ENCODE results near the gene MAML3.

MAML3 gene

DNA sequence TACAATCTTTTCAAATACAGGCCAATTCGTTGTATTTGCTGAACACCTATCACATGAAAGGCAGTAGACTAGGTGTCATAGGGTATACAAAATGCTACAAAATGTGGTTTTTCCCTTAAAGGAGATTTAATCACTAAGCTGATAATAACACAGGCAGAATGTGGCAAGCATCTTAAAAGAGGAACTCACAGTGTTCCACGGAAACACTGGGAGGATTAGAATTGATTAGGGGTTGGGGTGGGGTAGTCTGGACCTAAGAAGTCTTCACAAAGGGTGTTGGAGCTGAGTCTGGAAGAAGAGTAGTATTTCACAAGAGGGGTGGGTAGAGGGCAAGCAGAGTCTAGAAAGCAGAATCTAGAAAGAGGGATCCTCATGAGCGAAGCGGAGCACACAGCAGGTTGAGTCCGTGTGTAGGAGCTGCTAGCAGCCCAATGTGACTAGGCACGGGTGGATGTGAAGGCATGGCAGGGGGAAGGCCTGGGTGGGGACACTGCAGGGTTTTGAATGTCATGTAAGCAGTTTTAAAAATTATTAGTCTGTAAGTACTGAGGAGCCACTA, 364.8 kb downstream of the MAML3 start:
- TF ChIP-seq, protein P1, sequence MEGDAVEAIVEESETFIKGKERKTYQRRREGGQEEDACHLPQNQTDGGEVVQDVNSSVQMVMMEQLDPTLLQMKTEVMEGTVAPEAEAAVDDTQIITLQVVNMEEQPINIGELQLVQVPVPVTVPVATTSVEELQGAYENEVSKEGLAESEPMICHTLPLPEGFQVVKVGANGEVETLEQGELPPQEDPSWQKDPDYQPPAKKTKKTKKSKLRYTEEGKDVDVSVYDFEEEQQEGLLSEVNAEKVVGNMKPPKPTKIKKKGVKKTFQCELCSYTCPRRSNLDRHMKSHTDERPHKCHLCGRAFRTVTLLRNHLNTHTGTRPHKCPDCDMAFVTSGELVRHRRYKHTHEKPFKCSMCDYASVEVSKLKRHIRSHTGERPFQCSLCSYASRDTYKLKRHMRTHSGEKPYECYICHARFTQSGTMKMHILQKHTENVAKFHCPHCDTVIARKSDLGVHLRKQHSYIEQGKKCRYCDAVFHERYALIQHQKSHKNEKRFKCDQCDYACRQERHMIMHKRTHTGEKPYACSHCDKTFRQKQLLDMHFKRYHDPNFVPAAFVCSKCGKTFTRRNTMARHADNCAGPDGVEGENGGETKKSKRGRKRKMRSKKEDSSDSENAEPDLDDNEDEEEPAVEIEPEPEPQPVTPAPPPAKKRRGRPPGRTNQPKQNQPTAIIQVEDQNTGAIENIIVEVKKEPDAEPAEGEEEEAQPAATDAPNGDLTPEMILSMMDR (IDR thresholded peaks at IDR 0.05; ENCODE audit: low read length, missing control alignments) = no peak
- DNase-seq (ENCODE audit: low read depth) = no peak
- H3K4me3 ChIP-seq (replicated peaks; ENCODE audit: low read depth, low read length) = no peak overlapping the region

DNA sequence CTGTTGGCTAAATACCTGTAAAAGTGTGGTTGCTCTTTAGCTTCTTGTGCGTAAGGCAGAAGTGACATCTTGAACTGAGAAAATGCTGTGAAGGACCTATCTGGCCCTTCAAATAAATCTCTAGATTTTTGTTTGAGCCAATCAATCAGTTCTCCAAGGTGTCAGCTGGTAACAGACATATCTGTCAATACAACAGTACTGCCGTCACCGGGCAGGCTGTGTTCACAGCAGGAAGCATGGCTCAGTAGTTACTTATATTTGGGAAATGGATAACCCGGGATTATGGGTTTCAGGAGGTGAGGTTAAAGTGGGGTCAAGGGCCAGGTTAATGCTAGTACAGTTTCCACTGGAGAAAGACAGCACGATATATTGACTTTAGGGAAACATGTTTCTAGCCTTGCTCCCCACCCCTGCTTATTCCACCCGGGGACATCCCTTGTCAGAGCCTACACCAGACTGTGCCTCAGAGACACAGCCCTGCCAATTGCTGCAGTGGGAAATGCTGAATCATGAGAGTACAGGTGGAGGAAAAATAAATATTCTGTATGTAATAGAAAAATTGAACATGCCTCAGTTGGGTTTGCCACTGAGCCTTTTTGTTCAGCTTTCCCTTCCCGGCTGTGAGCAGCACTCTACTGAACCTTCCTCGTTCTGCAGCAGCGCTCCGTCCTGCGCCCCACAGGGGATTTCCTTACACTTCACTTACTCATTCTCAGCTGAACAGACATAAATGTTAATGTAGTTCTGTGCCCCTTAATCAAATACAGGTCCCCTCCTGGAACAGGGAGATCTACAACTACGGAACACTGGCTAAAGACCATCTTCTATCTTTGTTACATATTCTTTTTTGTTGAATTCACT, 367.3 kb downstream of the MAML3 start:
- DNase-seq (ENCODE audit: low read depth) = no peak
- TF ChIP-seq, protein P1 (IDR thresholded peaks at IDR 0.05; ENCODE audit: low read length, missing control alignments) = no peak
- no peak overlapping the region for H3K4me3 ChIP-seq (replicated peaks; ENCODE audit: low read depth, low read length)

DNA sequence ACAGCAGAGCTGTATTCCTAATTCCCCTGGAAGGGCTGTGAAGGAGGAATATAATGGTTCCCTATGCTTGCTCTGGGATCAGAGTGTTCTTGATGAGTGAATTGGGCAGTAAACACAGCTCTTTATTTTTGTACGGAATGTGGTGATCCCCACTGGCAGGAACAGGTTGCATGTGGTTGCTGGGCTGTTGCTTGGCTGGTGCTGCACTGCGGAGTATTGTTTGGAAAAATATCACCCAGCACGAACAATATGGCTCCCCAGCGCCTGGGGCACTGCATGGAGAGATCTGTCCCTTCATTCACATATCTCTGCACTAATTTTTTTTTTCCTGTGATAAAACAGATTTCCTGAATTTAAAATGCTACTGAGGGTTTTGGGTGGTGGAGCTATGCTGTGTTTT, 368.6 kb downstream of the MAML3 start:
- DNase-seq (ENCODE audit: low read depth) = no peak
- H3K4me3 ChIP-seq (replicated peaks; ENCODE audit: low read depth, low read length) = no peak overlapping the region
- TF ChIP-seq, protein P1 (IDR thresholded peaks at IDR 0.05; ENCODE audit: low read length, missing control alignments) = no peak

DNA sequence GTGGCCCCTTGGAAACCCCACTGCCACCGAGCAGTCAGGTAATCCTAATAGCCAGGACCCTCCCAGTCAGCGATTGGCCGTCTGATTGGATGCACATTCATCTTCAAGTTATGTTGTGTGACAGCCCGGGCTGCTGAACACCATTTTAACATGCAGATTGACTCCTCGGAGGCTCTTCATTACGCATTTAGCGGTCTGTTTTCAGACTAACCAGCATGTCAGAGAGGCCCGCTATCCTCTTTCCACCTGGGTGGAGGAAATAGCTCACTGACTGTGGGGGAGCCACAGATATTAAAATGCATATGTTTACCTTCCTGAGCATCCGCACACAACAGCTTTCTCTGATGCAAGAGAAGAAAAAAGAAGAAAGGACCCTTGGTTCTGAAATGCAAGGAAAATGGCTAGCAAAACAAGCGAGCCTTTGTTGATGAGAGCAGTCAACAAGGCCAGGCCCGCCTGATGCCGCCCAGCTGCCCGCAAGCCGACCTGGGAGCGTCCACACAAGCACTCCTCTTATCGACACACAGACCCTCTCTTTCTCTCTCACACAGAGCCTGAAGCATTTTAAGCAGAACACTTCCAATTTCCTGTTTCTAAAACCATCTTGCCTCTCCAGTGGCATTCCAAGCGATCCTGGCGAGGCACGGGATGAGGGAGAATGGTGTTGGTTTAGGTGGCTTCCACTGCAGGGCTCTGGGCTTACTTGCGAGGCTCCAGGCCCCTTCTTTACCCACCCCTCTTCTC, 370.1 kb downstream of the MAML3 start:
- TF ChIP-seq, protein P1 (IDR thresholded peaks at IDR 0.05; ENCODE audit: low read length, missing control alignments) = no peak
- no peak overlapping the region for H3K4me3 ChIP-seq (replicated peaks; ENCODE audit: low read depth, low read length)
- no peak for DNase-seq (ENCODE audit: low read depth)

DNA sequence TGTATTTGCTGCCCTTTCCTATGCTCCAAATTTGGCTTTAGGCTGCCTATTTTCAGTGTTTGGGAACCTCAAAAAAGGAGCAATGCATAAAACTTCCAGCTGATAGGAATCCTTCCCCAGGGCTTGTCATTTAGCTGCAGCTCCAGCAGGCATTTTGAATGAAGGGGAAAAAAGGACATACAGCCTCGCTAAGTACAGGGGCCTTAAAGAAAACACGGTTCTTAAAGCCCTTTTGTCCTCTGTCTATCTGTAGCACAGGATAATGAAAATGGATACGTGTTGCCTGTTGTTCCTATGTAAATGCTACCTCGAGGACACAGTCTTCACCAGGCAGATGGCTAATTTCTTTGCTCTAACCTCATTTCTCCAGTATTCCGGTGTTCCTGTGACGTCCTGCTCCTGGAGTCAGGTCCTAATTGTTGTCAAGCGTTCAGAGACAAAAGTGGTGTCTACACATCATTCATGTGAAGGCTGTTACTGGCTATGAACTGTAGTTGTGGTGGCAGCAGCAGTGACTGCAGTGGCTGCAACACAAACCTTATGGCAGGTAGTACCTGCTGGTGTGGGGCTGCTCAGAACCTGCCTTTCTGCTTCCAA, 371.0 kb downstream of the MAML3 start:
- TF ChIP-seq, protein P1 (IDR thresholded peaks at IDR 0.05; ENCODE audit: low read length, missing control alignments) = no peak
- DNase-seq (ENCODE audit: low read depth) = no peak
- no peak overlapping the region for H3K4me3 ChIP-seq (replicated peaks; ENCODE audit: low read depth, low read length)

DNA sequence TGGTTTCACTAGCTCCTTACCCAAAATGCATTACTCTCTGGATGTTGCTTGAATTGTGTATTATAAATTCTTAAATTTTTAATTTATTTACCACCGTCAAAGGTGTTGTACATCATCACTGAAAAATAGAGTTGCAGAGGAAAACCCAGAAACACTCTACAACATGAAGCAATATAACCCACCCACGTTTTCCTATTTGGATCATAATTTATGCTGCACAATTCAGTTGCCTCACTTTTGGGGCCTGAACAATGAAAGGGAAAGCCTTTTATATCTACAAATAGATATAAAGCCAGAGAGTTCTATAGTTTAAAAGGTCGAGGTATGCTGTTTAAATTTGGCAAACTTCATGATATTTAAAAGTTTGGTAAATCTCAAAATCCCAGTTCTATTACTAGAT, 372.9 kb downstream of the MAML3 start:
- H3K4me3 ChIP-seq (replicated peaks; ENCODE audit: low read depth, low read length) = no peak overlapping the region
- no peak for DNase-seq (ENCODE audit: low read depth)
- TF ChIP-seq, protein P1 (IDR thresholded peaks at IDR 0.05; ENCODE audit: low read length, missing control alignments) = no peak
